ENCODE measurements around the gene ATP8B4. TPM values are rescaled to one million over a fixed set of nuclear protein-coding genes. Genes with fewer than 3 reads are reported as not detected.

Gene ATP8B4
- total RNA-seq, 1 experiment from 2014 or later = 0.20 TPM

DNA sequence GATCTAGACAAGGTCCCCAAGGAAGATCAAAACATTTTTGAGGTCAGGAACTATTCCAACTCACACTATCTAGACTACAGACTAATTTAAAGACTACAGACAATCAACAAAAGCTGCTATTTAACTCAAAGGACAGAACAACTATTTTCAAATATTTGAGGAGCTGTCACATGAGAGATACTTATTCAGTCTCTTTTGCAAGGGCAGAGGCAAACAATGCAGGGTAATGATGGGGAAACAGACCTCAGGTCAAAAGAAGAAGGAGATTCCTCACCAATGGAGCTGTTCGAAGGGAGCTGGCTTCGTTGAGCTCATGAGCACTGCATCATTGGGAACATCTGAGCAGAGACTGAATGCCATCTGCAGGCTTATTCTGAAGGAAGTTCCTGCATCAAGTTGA is 266.3 kb downstream of the ATP8B4 start:
- Histone ChIP-seq H3K4me1 (replicated peaks; ENCODE audit: insufficient read depth) (no peaks in the 10 kb centered on the region), H3F3A (ENCODE audit: insufficient read depth, low read depth) (no peaks in the 10 kb centered on the region), H3K27me3 (ENCODE audit: insufficient read depth, low read depth) (no peaks in the 10 kb centered on the region), H3K27ac (no peak overlapping the region), H4K20me1 (ENCODE audit: insufficient read depth) (no peaks in the 10 kb centered on the region), H2AFZ (no peak overlapping the region), H3K4me3 (no peak overlapping the region), H3K4me2 (no peak overlapping the region), H3K9me3 (ENCODE audit: insufficient read depth, low read depth) (no peaks in the 10 kb centered on the region), H3K79me2 (ENCODE audit: low read depth) (no peaks in the 10 kb centered on the region), H3K9me2 (ENCODE audit: insufficient read depth) (no peaks in the 10 kb centered on the region), H3K36me3 (ENCODE audit: low read depth) (no peaks in the 10 kb centered on the region)
- intact Hi-C loops (cut with micrococcal nuclease; ENCODE audit: unreplicated experiment) = no loop called here
- DNase-seq = no peak
- POLR2A ChIA-PET (ENCODE audit: unreplicated experiment) = no interaction called here
- no TSS peak for BruUV-seq (replicated peaks)
- CTCF ChIA-PET = no interaction called here
- TF ChIP-seq CTCF (conservative IDR thresholded peaks at IDR 0.05) (no peak), EZH2 (IDR thresholded peaks at IDR 0.05; ENCODE audit: low read depth) (no peak)

DNA sequence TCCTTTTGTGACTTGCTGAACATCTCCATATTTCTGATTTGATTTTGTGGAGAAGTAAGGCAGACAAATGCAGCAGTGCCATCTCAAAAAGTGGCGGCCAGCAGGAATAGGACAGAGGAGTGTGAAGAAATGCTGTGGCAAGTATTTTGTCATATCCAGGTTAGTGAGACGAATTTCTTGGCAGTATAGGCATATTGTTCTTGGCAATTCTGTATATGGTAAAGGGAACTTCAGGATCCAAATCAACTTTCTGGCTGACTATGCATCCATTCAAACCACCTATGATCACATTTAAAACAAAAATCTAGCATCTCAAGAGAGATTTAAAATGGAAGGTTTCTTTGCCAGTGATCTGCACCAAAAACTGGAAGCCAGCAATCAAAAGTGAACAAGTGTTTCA is 270.2 kb downstream of the ATP8B4 start:
- Histone ChIP-seq H3K9me2 (ENCODE audit: insufficient read depth) (no peaks in the 10 kb centered on the region), H3F3A (ENCODE audit: insufficient read depth, low read depth) (no peaks in the 10 kb centered on the region), H2AFZ (no peak overlapping the region), H4K20me1 (ENCODE audit: insufficient read depth) (no peaks in the 10 kb centered on the region), H3K4me1 (replicated peaks; ENCODE audit: insufficient read depth) (no peaks in the 10 kb centered on the region), H3K9me3 (ENCODE audit: insufficient read depth, low read depth) (no peaks in the 10 kb centered on the region), H3K4me3 (no peak overlapping the region), H3K36me3 (ENCODE audit: low read depth) (no peaks in the 10 kb centered on the region), H3K27me3 (ENCODE audit: insufficient read depth, low read depth) (no peaks in the 10 kb centered on the region), H3K4me2 (no peak overlapping the region), H3K27ac (no peak overlapping the region), H3K79me2 (ENCODE audit: low read depth) (no peaks in the 10 kb centered on the region)
- no peak for TF ChIP-seq CTCF (conservative IDR thresholded peaks at IDR 0.05)
- no peak for TF ChIP-seq EZH2 (IDR thresholded peaks at IDR 0.05; ENCODE audit: low read depth)
- no peak for DNase-seq
- POLR2A ChIA-PET (ENCODE audit: unreplicated experiment) = no interaction called here
- no TSS peak for BruUV-seq (replicated peaks)
- CTCF ChIA-PET = interaction anchor here (0.6 kb wide), 1 partner anchor 268 kb away, joined by 3 read pairs; no protein-coding TSS in a partner anchor
- intact Hi-C loops (cut with micrococcal nuclease; ENCODE audit: unreplicated experiment) = no loop called here

- H3K4me1 ChIP-seq (replicated peaks; ENCODE audit: insufficient read depth) = no peaks in the 10 kb centered on the region
- DNase-seq = no peak
- no peak overlapping the region for H3K4me2 ChIP-seq
- intact Hi-C loops (cut with micrococcal nuclease; ENCODE audit: unreplicated experiment) = no loop called here
- no peaks in the 10 kb centered on the region for H3K9me3 ChIP-seq (ENCODE audit: insufficient read depth, low read depth)
- TF ChIP-seq EZH2 (IDR thresholded peaks at IDR 0.05; ENCODE audit: low read depth) (no peak), CTCF (conservative IDR thresholded peaks at IDR 0.05) (no peak)
- H4K20me1 ChIP-seq (ENCODE audit: insufficient read depth) = no peaks in the 10 kb centered on the region
- ChIA-PET POLR2A (ENCODE audit: unreplicated experiment) (no interaction called here), CTCF (no interaction called here)
- H3K4me3 ChIP-seq = no peak overlapping the region
- no peaks in the 10 kb centered on the region for H3F3A ChIP-seq (ENCODE audit: insufficient read depth, low read depth)
- no TSS peak for BruUV-seq (replicated peaks)
- H2AFZ ChIP-seq = no peak overlapping the region
- no peaks in the 10 kb centered on the region for H3K9me2 ChIP-seq (ENCODE audit: insufficient read depth)
- no peaks in the 10 kb centered on the region for H3K79me2 ChIP-seq (ENCODE audit: low read depth)
- no peaks in the 10 kb centered on the region for H3K36me3 ChIP-seq (ENCODE audit: low read depth)
- no peaks in the 10 kb centered on the region for H3K27me3 ChIP-seq (ENCODE audit: insufficient read depth, low read depth)
- H3K27ac ChIP-seq = no peak overlapping the region
These were observed 270.7 kb downstream of the ATP8B4 start for GRCh38 chr15:49848282-49848724.
